H1 (cell line): ENCODE measurements around the gene GIMD1.

Source experiments
- BCL11A ChIP-seq, 2 experiments: IDR thresholded peaks; one replicate each; pipeline ENCODE4 v1.6.1; 2011; ENCODE audit warnings: low read depth in 2 of 2, low read length in 2 of 2, mild to moderate bottlenecking in 2 of 2
- EGR1 ChIP-seq: IDR thresholded peaks from 2 replicates; pipeline ENCODE4 v1.6.1; 2011; ENCODE audit warnings: low read depth, low read length, borderline replicate concordance
- EZH2 ChIP-seq: fragments of 200-600 bp; sonication (generic); IDR thresholded peaks from 2 replicates; pipeline ENCODE4 v1.7.1; 2012; ENCODE audit warnings: low read depth, mild to moderate bottlenecking, moderate library complexity, low read length, inconsistent platforms; ENCODE audit not compliant: severe bottlenecking
- TAF1 ChIP-seq: IDR thresholded peaks from 2 replicates; pipeline ENCODE4 v1.6.1; 2011; ENCODE audit warnings: mild to moderate bottlenecking, low read depth, low read length
- USF2 ChIP-seq: IDR thresholded peaks from 2 replicates; pipeline ENCODE4 v1.6.1; 2011; ENCODE audit warnings: low read length, improper control_type of control experiment

DNA sequence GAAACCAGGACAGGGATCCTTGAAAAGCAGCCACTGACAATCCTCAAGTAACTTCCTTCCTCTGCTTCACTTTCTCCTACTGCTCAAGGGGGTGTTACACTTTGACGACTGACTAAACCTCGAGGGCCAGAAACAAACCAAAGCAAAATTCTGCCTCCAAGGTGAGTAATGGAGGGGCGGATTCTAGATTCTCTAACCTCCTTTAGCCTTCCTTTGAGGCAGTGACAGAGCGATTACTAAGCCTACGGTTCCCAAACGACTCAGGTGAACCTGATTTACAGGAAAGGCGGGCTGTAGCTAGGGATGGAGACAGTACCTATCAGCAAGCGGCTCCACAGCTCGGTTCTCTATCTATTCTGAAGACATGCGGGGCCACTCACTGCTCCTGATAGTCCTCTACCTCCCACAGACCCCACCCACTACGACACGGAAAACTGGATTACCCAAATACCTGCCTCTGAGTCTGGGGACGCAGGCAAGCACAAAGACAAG lies 53.1 kb downstream of the GIMD1 start:
- TF ChIP-seq BCL11A (IDR thresholded peaks at IDR 0.05; ENCODE audit: low read depth in 2 of 2, low read length in 2 of 2): no peak
- TF ChIP-seq TAF1: no peak
- no peak for TF ChIP-seq USF2
- TF ChIP-seq EZH2: no peak
- no peak for TF ChIP-seq EGR1
